ENCODE results near the gene PECR. TPM values are rescaled to one million over a fixed set of nuclear protein-coding genes. Genes with fewer than 3 reads are reported as not detected.
"Not testable (repeated sequence)": the region's sequence is repeated elsewhere in the genome, so short reads cannot be mapped to it uniquely, and the experiment has no call there.

Gene PECR
- total RNA-seq, 1 donor from 2014 or later = 32.2 TPM

GRCh38 chr2:216082805-216083204, 1.2 kb upstream of the PECR start:
- Histone ChIP-seq H3K4me3 (no peak overlapping the region), H3K36me3 (no peaks in the 10 kb centered on the region), H3K9me3 (no peaks in the 10 kb centered on the region), H3K27ac (no peak overlapping the region), H3K27me3 (no peaks in the 10 kb centered on the region), H3K4me1 (peaks cover 0 to 9% of the 10 kb centered on the region in 2 donors)
- intact Hi-C loops (cut with DNase I) = no loop called here
- no peak for TF ChIP-seq CTCF (IDR thresholded peaks at IDR 0.05)
- DNase-seq (ENCODE audit: low spot score in 2 of 2) = no peak

- no peak overlapping the region for H3K27ac ChIP-seq
- TF ChIP-seq CTCF (IDR thresholded peaks at IDR 0.05) = no peak
- peak overlapping the region; percentile 52 to 69 for H3K4me3 ChIP-seq
- no peaks in the 10 kb centered on the region for H3K9me3 ChIP-seq
- H3K4me1 ChIP-seq = peaks cover 0 to 9% of the 10 kb centered on the region in 2 donors
- H3K27me3 ChIP-seq = no peaks in the 10 kb centered on the region
- DNase-seq (ENCODE audit: low spot score in 2 of 2) = no peak
- intact Hi-C loops (cut with DNase I) = no loop called here
- no peaks in the 10 kb centered on the region for H3K36me3 ChIP-seq
These were observed 605 bp upstream of the PECR start for GRCh38 chr2:216082117-216082711.

GRCh38 chr2:216081012-216081411, 597 bp downstream of the PECR start:
- TF ChIP-seq CTCF (IDR thresholded peaks at IDR 0.05) = no peak

GRCh38 chr2:216080048-216080447, 1.6 kb downstream of the PECR start:
- H3K27ac ChIP-seq; H3K4me3 ChIP-seq; DNase-seq (ENCODE audit: low spot score in 2 of 2); H3K36me3 ChIP-seq; H3K9me3 ChIP-seq; H3K27me3 ChIP-seq; H3K4me1 ChIP-seq: not testable (repeated sequence)
- intact Hi-C loops (cut with DNase I) = loop anchor here (2.0 kb wide), 1 partner anchor 29 kb away; the partner anchor contains the start of gene XRCC5

More at GRCh38 chr2:216081012-216081411, 597 bp downstream of the PECR start:
- DNase-seq (ENCODE audit: low spot score in 2 of 2) = no peak
- peaks cover 0 to 9% of the 10 kb centered on the region in 2 donors for H3K4me1 ChIP-seq
- H3K9me3 ChIP-seq = no peaks in the 10 kb centered on the region
- H3K27me3 ChIP-seq = no peaks in the 10 kb centered on the region
- no peak overlapping the region for H3K27ac ChIP-seq
- intact Hi-C loops (cut with DNase I) = loop anchor here (2.0 kb wide), 1 partner anchor 28 kb away; the partner anchor contains the start of gene XRCC5
- H3K4me3 ChIP-seq = peak overlapping the region; percentile 52 to 69
- H3K36me3 ChIP-seq = no peaks in the 10 kb centered on the region

GRCh38 chr2:216078776-216079175, 2.8 kb downstream of the PECR start:
- Histone ChIP-seq H3K27ac (no peak overlapping the region), H3K36me3 (no peaks in the 10 kb centered on the region), H3K9me3 (no peaks in the 10 kb centered on the region), H3K27me3 (no peaks in the 10 kb centered on the region), H3K4me3 (no peak overlapping the region), H3K4me1 (peaks cover 0 to 9% of the 10 kb centered on the region in 2 donors)
- intact Hi-C loops (cut with DNase I) = no loop called here
- TF ChIP-seq CTCF (IDR thresholded peaks at IDR 0.05) = no peak
- DNase-seq (ENCODE audit: low spot score in 2 of 2) = no peak

GRCh38 chr2:216075510-216076485, 5.8 kb downstream of the PECR start:
- TF ChIP-seq CTCF (IDR thresholded peaks at IDR 0.05) = no peak
- intact Hi-C loops (cut with DNase I) = no loop called here

More at GRCh38 chr2:216075510-216076485, 5.8 kb downstream of the PECR start:
- Histone ChIP-seq H3K4me1 (no peaks in the 10 kb centered on the region), H3K9me3 (no peaks in the 10 kb centered on the region), H3K36me3 (no peaks in the 10 kb centered on the region), H3K27ac (no peak overlapping the region), H3K4me3 (no peak overlapping the region), H3K27me3 (no peaks in the 10 kb centered on the region)
- DNase-seq (ENCODE audit: low spot score in 2 of 2) = no peak
